Gastroesophageal sphincter (tissue), 4 donors: ENCODE results near the gene FIBP. TPM values are rescaled to one million over a fixed set of nuclear protein-coding genes. Genes with fewer than 3 reads are reported as not detected.

ENCODE experiments used
- ATAC-seq: fragments of 150-250 bp; one replicate; pipeline ENCODE4 v1.9.1; 2016; ENCODE audit warnings: mild to moderate bottlenecking, moderate library complexity
- H3K27ac ChIP-seq, 4 donors: fragments of 200-600 bp; sonication (generic) in 3 of 4; 1 replicate in 3 of 4; 2 replicates in 1 of 4; pipeline ENCODE4 v1.5.1; 2016 to 2019
- H3K27me3 ChIP-seq: fragments of 200-600 bp; sonication (generic); one replicate; pipeline ENCODE4 v1.5.1; 2019
- H3K36me3 ChIP-seq, 2 donors: fragments of 200-600 bp; sonication (generic); one replicate each; pipeline ENCODE4 v1.5.1; 2019; ENCODE audit warnings: control low read depth in 1 of 2
- H3K4me1 ChIP-seq, 3 donors: fragments of 200-600 bp; sonication (generic); 1 replicate in 2 of 3; 2 replicates in 1 of 3; pipeline ENCODE4 v1.5.1; 2016 to 2019; ENCODE audit warnings: control low read depth in 2 of 3
- H3K4me3 ChIP-seq, 2 donors: fragments of 200-600 bp; sonication (generic); one replicate each; pipeline ENCODE4 v1.5.1; 2019; ENCODE audit warnings: mild to moderate bottlenecking in 1 of 2, moderate library complexity in 1 of 2
- H3K9me3 ChIP-seq, 3 donors: fragments of 200-600 bp; sonication (generic); one replicate each; pipeline ENCODE4 v1.5.1; 2017 to 2019; ENCODE audit warnings: control low read depth in 2 of 3
- CTCF ChIP-seq, 4 experiments: fragments of 200-600 bp in 2 of 4; fragments of 450-650 bp in 2 of 4; sonication (generic) in 1 of 4; IDR thresholded peaks; one replicate each; pipeline ENCODE4 v1.5.1; 2017 to 2019; ENCODE audit warnings: antibody characterized with exemption in 4 of 4, mild to moderate bottlenecking in 2 of 4, moderate library complexity in 2 of 4
- EP300 ChIP-seq: sonication (generic); formaldehyde crosslinking; IDR thresholded peaks from one replicate; pipeline ENCODE4 v1.6.1; 2017; ENCODE audit warnings: antibody characterized with exemption, mild to moderate bottlenecking
- POLR2A ChIP-seq, 2 donors: fragments of 450-650 bp; IDR thresholded peaks; one replicate each; pipeline ENCODE4 v1.6.1; 2017; ENCODE audit warnings: antibody characterized with exemption in 2 of 2, mild to moderate bottlenecking in 2 of 2, moderate library complexity in 1 of 2
- POLR2AphosphoS5 ChIP-seq: sonication (generic); formaldehyde crosslinking; IDR thresholded peaks from one replicate; pipeline ENCODE4 v1.6.1; 2017; ENCODE audit warnings: antibody characterized with exemption
- WGBS, 2 donors: methylation state at CpG; one replicate each; pipeline ENCODE4 v1.1.5; 2018; ENCODE audit warnings: low coverage in 1 of 2; 5-methylcytosine and 5-hydroxymethylcytosine counted together
- total RNA-seq, 4 donors: library from RNA; depleted of rRNA; stranded (reverse); fragments of >200 nt; gene quantifications; one replicate each; pipeline ENCODE4 v1.1.0, GENCODE V29; 2016

The FIBP gene
- total RNA-seq, 4 donors from 2014 or later = 35.2 to 62.3 (median 54.6) TPM

- Histone ChIP-seq H3K4me1 (peaks cover 0 to 75% (median 28%) of the 10 kb centered on the region in 3 donors), H3K36me3 (peaks cover 0 to 48% of the 10 kb centered on the region in 2 donors), H3K4me3 (peak overlapping the region; percentile 37 to 95), H3K27ac (peak overlapping the region; percentile 90 to 99 (median 96)), H3K9me3 (no peaks in the 10 kb centered on the region), H3K27me3 (no peaks in the 10 kb centered on the region)
- TF ChIP-seq POLR2A (IDR thresholded peaks at IDR 0.05) (no peak), POLR2AphosphoS5 (no peak), EP300 (no peak), CTCF (IDR thresholded peaks at IDR 0.05) (no peak)
- ATAC-seq = no peak
- WGBS, 2 donors = 0% methylated on average over 10 of the region's 10 CpGs
Observed at GRCh38 chr11:65858681-65859087, 29.6 kb downstream of the FIBP start.

- 0 to 1% methylated on average over 12 to 13 of the region's 92 CpGs for WGBS, 2 donors
- peaks cover 0 to 48% of the 10 kb centered on the region in 2 donors for H3K36me3 ChIP-seq
- no peaks in the 10 kb centered on the region for H3K27me3 ChIP-seq
- no peaks in the 10 kb centered on the region for H3K9me3 ChIP-seq
- H3K27ac ChIP-seq = peak within 1 kb of the TSS; percentile 90 to 99 (median 96)
- peak; percentile 99 for TF ChIP-seq POLR2A (IDR thresholded peaks at IDR 0.05)
- TF ChIP-seq EP300 = no peak
- TF ChIP-seq CTCF (IDR thresholded peaks at IDR 0.05) = peak in 1 of 4 experiments; percentile 10
- TF ChIP-seq POLR2AphosphoS5 = peak; percentile 99
- H3K4me1 ChIP-seq = peaks cover 0 to 75% (median 28%) of the 10 kb centered on the region in 3 donors
- peak within 1 kb of the TSS; percentile 75 to 95 for H3K4me3 ChIP-seq
- peak; percentile 80 for ATAC-seq
Observed at GRCh38 chr11:65857853-65858680, 30.2 kb downstream of the FIBP start, which contains the start of gene CFL1. Gene CFL1 (minus strand): TSS chr11:65858180. CDS start chr11:65858099, 81 bp downstream.

- H3K36me3 ChIP-seq = peaks cover 0 to 48% of the 10 kb centered on the region in 2 donors
- ATAC-seq = no peak
- H3K4me1 ChIP-seq = peaks cover 0 to 75% (median 27%) of the 10 kb centered on the region in 3 donors
Observed at GRCh38 chr11:65857500-65857852, 30.8 kb downstream of the FIBP start.

GRCh38 chr11:65856689-65857499, 31.4 kb downstream of the FIBP start:
- peak; percentile 53 for ATAC-seq
- Histone ChIP-seq H3K9me3 (no peaks in the 10 kb centered on the region), H3K27me3 (no peaks in the 10 kb centered on the region), H3K27ac (peak overlapping the region; percentile 77 to 99 (median 94)), H3K36me3 (peaks cover 0 to 48% of the 10 kb centered on the region in 2 donors), H3K4me1 (peaks cover 0 to 75% (median 22%) of the 10 kb centered on the region in 3 donors), H3K4me3 (peak overlapping the region; percentile 75 to 95)
- WGBS, 2 donors = 7% methylated on average over 8 of the region's 57 CpGs; no CpG with 5 or more reads in 1 of the 2 donors
- TF ChIP-seq POLR2A (IDR thresholded peaks at IDR 0.05) = peak; percentile 50 to 59
- TF ChIP-seq EP300 = no peak
- TF ChIP-seq POLR2AphosphoS5 = peak; percentile 85
- no peak for TF ChIP-seq CTCF (IDR thresholded peaks at IDR 0.05)

More at GRCh38 chr11:65857500-65857852, 30.8 kb downstream of the FIBP start:
- Histone ChIP-seq H3K4me3 (peak overlapping the region; percentile 75 to 95), H3K9me3 (no peaks in the 10 kb centered on the region), H3K27ac (peak overlapping the region; percentile 77 to 99 (median 94)), H3K27me3 (no peaks in the 10 kb centered on the region)
- TF ChIP-seq CTCF (IDR thresholded peaks at IDR 0.05) = no peak
- TF ChIP-seq POLR2AphosphoS5 = no peak
- no peak for TF ChIP-seq POLR2A (IDR thresholded peaks at IDR 0.05)
- no peak for TF ChIP-seq EP300
- WGBS, 2 donors = no CpG with 5 or more reads among the region's 49 CpGs
